Skeletal muscle tissue (tissue), 4 donors: ENCODE measurements around the gene EIPR1. TPM values are rescaled to one million over a fixed set of nuclear protein-coding genes. Genes with fewer than 3 reads are reported as not detected.

Experiments used
- H3K27ac ChIP-seq: one replicate; pipeline ENCODE4 v1.7.0; 2013; ENCODE audit warnings: mild to moderate bottlenecking, low read depth, low read length, inconsistent platforms
- H3K27me3 ChIP-seq, 3 donors: one replicate each; pipeline ENCODE4 v1.7.0; 2013; ENCODE audit warnings: low read length in 3 of 3; ENCODE audit not compliant: control insufficient read depth in 3 of 3, insufficient read depth in 3 of 3
- H3K36me3 ChIP-seq, 3 donors: one replicate each; pipeline ENCODE4 v1.7.0; 2013; ENCODE audit warnings: low read length in 3 of 3; ENCODE audit not compliant: control insufficient read depth in 3 of 3, insufficient read depth in 3 of 3
- H3K4me1 ChIP-seq, 3 donors: one replicate each; pipeline ENCODE4 v1.7.0; 2013; ENCODE audit warnings: low read length in 3 of 3, mild to moderate bottlenecking in 3 of 3; ENCODE audit not compliant: control insufficient read depth in 3 of 3, insufficient read depth in 3 of 3
- H3K4me3 ChIP-seq, 3 donors: one replicate each; pipeline ENCODE4 v1.7.0; 2013; ENCODE audit warnings: low read length in 3 of 3
- H3K9ac ChIP-seq, 3 donors: one replicate each; pipeline ENCODE4 v1.7.0; 2013; ENCODE audit warnings: low read length in 3 of 3, mild to moderate bottlenecking in 3 of 3, moderate library complexity in 2 of 3, low read depth in 1 of 3
- H3K9me3 ChIP-seq, 3 donors: one replicate each; pipeline ENCODE4 v1.7.0; 2013; ENCODE audit warnings: low read length in 3 of 3; ENCODE audit not compliant: control insufficient read depth in 3 of 3
- total RNA-seq: library from RNA; depleted of rRNA; stranded (reverse); fragments of >200 nt; gene quantifications from one replicate; pipeline ENCODE4 v1.2.3, GENCODE V29; 2014
- donor health status: Osteomylitis.

The EIPR1 gene
- total RNA-seq, 1 donor from 2014 or later: 12.0 TPM

DNA sequence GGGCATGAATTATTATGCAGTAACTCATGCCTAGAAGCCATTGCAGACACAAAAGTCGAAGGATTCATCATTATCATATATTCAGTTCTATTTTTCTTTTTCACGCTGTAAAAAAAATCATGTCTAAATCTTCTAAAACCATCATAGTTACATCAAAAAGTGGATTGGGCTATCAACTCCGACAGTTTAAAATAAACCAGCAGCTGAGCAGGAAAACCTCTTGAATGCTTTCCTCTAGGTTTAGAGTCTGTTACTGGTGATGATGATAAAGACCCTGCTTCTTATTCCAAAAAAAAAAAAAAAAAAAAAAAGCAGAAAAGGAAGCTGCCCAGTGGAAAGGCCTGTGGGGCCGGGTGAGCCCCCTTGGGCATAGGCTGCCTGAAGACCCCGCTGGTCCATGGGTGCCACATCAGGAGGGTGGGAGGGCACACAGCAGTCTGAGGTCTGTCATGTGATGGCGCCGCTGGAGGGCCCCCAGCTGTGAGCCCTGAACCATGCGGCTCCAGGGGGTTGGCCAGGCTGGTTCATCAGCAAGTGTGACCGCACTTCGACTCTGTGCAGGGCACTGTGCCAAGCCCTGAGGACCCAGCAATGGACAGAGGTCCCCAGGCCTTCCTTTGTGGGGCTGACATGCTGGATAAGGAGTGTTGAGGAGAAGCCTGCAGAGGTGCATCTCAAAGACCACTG is 199.6 kb downstream of the EIPR1 start:
- H3K36me3 ChIP-seq: peaks cover 0 to 4% (median 3%) of the 10 kb centered on the region in 3 donors
- no peaks in the 10 kb centered on the region for H3K27me3 ChIP-seq
- no peak overlapping the region for H3K9ac ChIP-seq
- H3K4me3 ChIP-seq: no peak overlapping the region
- peaks cover 0 to 2% (median 0%) of the 10 kb centered on the region in 3 donors for H3K9me3 ChIP-seq
- no peak overlapping the region for H3K27ac ChIP-seq
- no peaks in the 10 kb centered on the region for H3K4me1 ChIP-seq

DNA sequence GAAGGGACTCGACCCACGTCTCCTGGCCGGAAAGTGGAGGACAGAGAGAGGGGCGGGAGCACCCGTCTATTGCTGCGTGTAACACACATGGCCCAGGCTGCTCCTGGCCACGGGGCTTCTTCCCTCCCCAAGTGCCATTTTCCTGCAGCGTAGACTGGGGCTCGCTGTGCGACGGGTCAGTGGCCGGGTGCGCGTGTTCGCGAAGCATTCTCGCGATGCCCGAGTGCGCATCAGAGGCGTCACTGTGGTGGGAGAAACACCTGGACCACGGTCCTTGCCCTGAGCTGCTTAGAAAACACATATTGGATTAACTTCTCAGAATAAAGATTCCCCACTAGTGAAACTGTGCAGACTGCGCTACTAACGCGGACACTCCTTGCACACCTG is 200.8 kb downstream of the EIPR1 start:
- Histone ChIP-seq H3K9ac (no peak overlapping the region), H3K4me1 (no peaks in the 10 kb centered on the region), H3K4me3 (no peak overlapping the region), H3K36me3 (peaks cover 3 to 7% (median 4%) of the 10 kb centered on the region in 3 donors), H3K27ac (no peak overlapping the region), H3K27me3 (no peaks in the 10 kb centered on the region), H3K9me3 (peaks cover 0 to 2% (median 0%) of the 10 kb centered on the region in 3 donors)

DNA sequence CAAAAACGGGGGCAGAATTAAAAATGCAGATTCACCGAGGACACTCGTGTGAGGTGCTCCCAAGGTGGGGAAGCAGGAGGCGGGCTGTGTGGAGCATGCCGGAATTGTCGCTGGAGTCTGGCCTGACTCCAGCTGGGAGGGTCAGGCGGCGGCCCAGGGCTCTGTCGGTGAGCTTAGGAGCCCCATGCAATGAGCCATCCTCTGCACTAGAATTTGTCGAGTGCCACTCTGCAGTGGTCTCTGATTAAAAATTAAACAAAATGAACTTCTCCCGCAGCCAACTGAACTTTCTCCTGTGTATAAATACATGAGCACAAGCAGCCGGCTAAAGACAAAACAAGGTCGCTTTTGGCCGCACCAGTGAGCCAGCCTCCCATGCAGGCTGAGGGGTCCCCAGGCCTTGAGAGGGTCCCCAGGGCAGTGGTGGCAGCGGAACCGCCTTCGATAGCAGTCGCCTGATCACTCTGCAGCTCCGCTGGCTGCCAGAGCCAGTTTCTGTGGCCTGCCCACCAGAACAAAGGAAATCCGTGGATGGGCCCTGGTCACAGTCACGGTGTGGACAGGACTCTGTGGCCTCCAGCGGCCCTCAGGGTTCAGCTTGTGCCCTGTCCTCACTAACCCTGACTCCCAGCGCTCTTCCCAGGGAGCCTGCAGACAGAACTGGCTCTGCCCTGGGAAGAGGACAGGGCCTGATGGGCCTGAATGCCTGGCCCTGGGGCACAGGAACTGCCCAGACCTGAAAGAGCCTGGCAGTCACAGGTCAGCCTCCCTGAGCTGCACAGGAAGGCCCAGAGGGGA is 201.3 kb downstream of the EIPR1 start:
- no peaks in the 10 kb centered on the region for H3K4me1 ChIP-seq
- no peak overlapping the region for H3K27ac ChIP-seq
- H3K9ac ChIP-seq: no peak overlapping the region
- no peaks in the 10 kb centered on the region for H3K27me3 ChIP-seq
- H3K4me3 ChIP-seq: no peak overlapping the region
- peaks cover 0 to 2% (median 0%) of the 10 kb centered on the region in 3 donors for H3K9me3 ChIP-seq
- H3K36me3 ChIP-seq: peaks cover 3 to 12% (median 8%) of the 10 kb centered on the region in 3 donors

DNA sequence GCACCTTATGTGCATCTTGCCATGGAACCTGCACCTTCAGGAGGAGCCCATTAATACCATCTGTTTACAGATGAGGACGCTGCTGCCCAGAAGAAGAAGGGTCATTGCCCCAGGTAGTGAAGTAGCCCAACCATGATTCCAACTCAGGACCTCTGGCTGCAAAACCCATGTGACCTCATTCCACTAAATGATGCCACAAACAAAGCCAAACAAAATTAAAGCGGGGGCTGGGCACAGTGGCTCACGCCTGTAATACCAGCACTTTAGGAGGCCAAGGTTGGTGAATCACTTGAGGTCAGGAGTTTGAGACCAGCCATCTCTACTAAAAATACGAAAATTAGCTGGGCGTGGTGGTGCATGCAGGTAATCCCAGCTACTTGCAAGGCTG is 202.1 kb downstream of the EIPR1 start:
- H3K27me3 ChIP-seq: no peaks in the 10 kb centered on the region
- H3K9ac ChIP-seq: no peak overlapping the region
- no peaks in the 10 kb centered on the region for H3K4me1 ChIP-seq
- H3K9me3 ChIP-seq: peaks cover 0 to 2% (median 0%) of the 10 kb centered on the region in 3 donors
- no peak overlapping the region for H3K27ac ChIP-seq
- H3K36me3 ChIP-seq: peaks cover 3 to 12% (median 9%) of the 10 kb centered on the region in 3 donors
- no peak overlapping the region for H3K4me3 ChIP-seq

DNA sequence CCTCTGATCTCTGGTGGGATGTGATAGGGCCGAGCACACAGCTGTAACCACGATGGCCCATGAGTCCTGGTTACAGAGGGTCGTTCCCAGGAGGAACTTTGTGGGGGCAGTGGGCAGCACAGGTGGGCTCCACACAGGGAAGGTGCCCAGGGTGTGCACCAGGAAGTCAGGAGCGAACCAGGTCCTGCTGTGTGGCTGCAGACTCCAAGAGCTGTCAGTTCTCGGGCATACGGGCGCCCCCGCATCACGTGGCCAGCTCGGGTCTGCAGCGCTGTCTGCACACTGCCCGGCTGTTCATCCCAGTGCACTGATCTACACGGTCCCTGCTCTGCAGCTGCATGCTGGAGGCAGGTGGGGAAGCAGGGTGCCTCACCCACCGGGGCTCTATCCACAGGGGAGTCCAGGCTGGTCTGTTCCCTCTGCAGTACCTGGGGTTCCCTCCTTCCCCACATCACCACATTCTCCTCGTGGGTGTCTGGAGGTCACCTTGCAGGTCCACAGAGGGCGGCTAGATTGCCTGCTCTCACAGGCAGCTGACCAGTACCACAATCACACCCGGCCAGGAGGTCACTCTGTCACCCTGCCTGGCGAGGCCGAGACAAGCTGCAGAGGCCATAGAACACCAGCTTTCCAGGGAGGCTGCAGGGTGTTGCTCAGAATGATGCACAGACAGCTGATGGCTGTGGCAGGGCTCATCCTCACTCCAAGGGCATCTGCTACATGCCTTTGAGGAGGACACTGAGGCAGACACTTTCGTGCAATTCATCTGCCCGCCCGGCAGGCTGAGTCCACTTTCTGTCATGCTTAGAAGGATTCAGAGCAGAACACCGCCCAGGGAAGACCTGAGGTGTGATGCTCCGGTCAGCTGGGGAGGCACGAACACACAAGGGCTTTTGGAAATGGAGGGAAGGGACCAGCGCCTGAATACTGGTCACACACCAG is 202.7 kb downstream of the EIPR1 start:
- Histone ChIP-seq H3K4me1 (no peaks in the 10 kb centered on the region), H3K27me3 (no peaks in the 10 kb centered on the region), H3K27ac (no peak overlapping the region), H3K9me3 (no peaks in the 10 kb centered on the region), H3K9ac (no peak overlapping the region), H3K4me3 (no peak overlapping the region), H3K36me3 (peaks cover 3 to 12% (median 9%) of the 10 kb centered on the region in 3 donors)

DNA sequence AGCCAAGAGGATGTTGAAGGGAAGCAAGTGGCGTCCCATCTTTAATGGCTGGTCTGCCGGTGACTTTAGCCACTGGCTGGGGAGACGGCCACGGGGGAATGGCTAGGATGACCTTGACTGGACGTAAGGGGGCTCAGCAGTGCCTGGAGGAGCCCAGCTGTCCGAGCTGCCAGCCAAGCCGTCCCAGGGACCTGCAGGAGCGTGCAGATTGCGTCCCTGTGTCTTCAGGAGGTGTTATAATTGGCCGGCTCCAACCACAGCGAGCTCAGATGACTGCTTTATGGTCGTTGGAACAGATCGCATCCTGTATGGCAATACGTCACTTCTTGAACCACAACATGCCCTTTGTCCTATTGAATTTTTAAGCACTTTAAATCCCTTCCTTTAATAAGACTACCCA is 204.6 kb downstream of the EIPR1 start:
- Histone ChIP-seq H3K4me1 (no peaks in the 10 kb centered on the region), H3K4me3 (no peak overlapping the region), H3K9ac (no peak overlapping the region), H3K27me3 (no peaks in the 10 kb centered on the region), H3K27ac (no peak overlapping the region), H3K9me3 (no peaks in the 10 kb centered on the region), H3K36me3 (peaks cover 3 to 12% (median 9%) of the 10 kb centered on the region in 3 donors)

DNA sequence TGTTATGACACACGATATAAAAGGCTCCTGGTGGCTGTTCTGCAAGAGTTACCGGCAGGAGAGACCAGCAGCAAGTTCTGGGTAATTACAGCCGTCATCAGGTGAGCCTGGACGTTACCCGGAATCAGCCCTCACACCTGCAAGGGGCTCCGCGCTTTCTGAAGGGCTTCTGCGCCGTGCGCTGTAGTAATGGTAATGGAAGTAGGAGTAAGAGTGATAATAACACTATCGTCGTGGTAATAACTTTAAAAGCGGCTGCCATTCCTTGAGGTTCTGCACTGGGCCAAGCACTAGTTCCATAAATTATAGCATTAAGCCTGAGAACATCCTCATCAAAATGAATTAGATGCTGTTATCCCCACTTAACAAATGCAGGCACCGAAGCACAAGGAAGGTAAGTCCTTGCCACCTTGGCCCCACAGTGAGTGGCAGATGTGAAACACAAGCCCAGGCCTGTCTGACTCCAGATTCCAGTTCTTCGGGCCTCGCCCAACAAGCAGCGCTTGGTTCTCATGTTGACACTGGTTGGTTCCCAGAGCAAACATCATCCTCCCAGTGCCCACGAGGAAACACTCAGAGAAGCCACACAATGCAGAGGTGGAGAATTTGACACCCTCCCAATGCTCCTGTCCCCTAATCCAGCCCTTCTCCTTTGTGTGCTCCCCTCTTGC is 205.2 kb downstream of the EIPR1 start:
- Histone ChIP-seq H3K9me3 (no peaks in the 10 kb centered on the region), H3K27me3 (no peaks in the 10 kb centered on the region), H3K4me3 (no peak overlapping the region), H3K4me1 (no peaks in the 10 kb centered on the region), H3K27ac (no peak overlapping the region), H3K9ac (no peak overlapping the region), H3K36me3 (peaks cover 3 to 12% (median 9%) of the 10 kb centered on the region in 3 donors)

DNA sequence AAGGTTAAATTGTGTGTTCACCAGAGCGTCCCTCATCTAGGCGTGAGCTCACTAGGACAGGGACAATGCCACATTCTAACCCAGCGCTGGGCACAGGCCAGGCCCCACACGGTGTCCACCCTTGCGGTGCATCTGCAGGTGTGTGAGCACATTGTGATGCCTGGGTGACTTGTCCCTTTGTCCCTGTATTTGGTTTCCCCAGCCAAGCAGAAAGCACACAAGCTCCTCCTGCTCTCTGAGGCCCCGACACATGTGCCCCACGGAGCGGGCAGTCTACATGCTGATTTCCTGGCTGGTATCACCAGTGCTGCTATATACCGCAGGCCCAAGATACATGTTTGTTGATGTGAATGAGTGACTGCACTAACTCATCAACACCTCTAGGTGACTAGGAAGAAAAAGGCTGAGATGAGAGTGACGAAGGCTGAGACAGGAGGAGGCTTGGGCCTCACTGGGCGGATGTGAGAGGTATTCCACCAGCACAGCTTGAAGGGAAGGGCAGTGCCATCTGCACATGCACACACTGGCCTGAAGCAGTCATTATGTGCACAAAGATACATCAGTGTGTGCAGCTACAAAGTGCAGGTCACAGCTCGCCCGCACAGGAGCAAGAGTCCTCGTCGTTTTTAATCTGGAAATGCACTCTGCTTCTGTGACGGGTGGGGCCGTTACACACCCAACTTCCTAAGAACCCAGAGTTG is 205.9 kb downstream of the EIPR1 start:
- Histone ChIP-seq H3K9ac (no peak overlapping the region), H3K4me3 (no peak overlapping the region), H3K27ac (no peak overlapping the region), H3K4me1 (no peaks in the 10 kb centered on the region), H3K9me3 (no peaks in the 10 kb centered on the region), H3K27me3 (no peaks in the 10 kb centered on the region), H3K36me3 (peaks cover 2 to 12% (median 9%) of the 10 kb centered on the region in 3 donors)
